Effector memory CD8-positive, alpha-beta T cell (primary cell): ENCODE results near the gene C20orf173.

ENCODE experiments used
- ATAC-seq: fragments of 150-1000 bp; cut with Tn5 transposase; replicated peaks from 2 replicates; pipeline ENCODE4 v1.10.0; 2021; ENCODE audit warnings: mild to moderate bottlenecking, moderate library complexity
- DNase-seq, 3 experiments: peaks; one replicate each; pipeline ENCODE4 v3.0.0; 2021
- H3K27ac Mint-ChIP-seq, 2 donors: one replicate each; pipeline ENCODE4 v1.8.0; 2022; ENCODE audit warnings: mild to moderate bottlenecking in 2 of 2, mixed read lengths in 2 of 2, moderate library complexity in 2 of 2
- H3K27me3 Mint-ChIP-seq, 2 donors: one replicate each; pipeline ENCODE4 v1.8.0; 2022; ENCODE audit warnings: mixed read lengths in 2 of 2
- H3K36me3 Mint-ChIP-seq: one replicate; pipeline ENCODE4 v1.8.0; 2022; ENCODE audit warnings: mild to moderate bottlenecking, moderate library complexity, mixed read lengths; ENCODE audit not compliant: insufficient read depth
- H3K4me1 Mint-ChIP-seq, 2 donors: one replicate each; pipeline ENCODE4 v1.8.0; 2022; ENCODE audit warnings: low read depth in 2 of 2, mixed read lengths in 2 of 2
- H3K4me3 Mint-ChIP-seq, 2 donors: one replicate each; pipeline ENCODE4 v1.8.0; 2022; ENCODE audit warnings: mild to moderate bottlenecking in 2 of 2, mixed read lengths in 2 of 2, moderate library complexity in 2 of 2
- H3K9me3 Mint-ChIP-seq, 2 donors: one replicate each; pipeline ENCODE4 v1.8.0; 2022; ENCODE audit warnings: mixed read lengths in 2 of 2

C20orf173 gene

GRCh38 chr20:35496481-35496880, 33.0 kb downstream of the C20orf173 start:
- ATAC-seq (no peak), DNase-seq (no peak)
- H3K4me3 Mint-ChIP-seq = no peak overlapping the region
- H3K27ac Mint-ChIP-seq = peak overlapping the region in 1 of 2 donors; percentile 75
- no peaks in the 10 kb centered on the region for H3K27me3 Mint-ChIP-seq
- no peaks in the 10 kb centered on the region for H3K9me3 Mint-ChIP-seq
- H3K4me1 Mint-ChIP-seq = peaks cover 28 to 39% of the 10 kb centered on the region in 2 donors
- peaks cover 78% of the 10 kb centered on the region for H3K36me3 Mint-ChIP-seq

- Mint-ChIP-seq H3K27me3 (no peaks in the 10 kb centered on the region), H3K27ac (peak overlapping the region; percentile 99), H3K4me3 (peak overlapping the region; percentile 99 to 100), H3K9me3 (no peaks in the 10 kb centered on the region), H3K36me3 (peaks cover 44% of the 10 kb centered on the region), H3K4me1 (peaks cover 51 to 61% of the 10 kb centered on the region in 2 donors)
- DNase-seq = no peak
- no peak for ATAC-seq
These were observed 37.1 kb downstream of the C20orf173 start for GRCh38 chr20:35492352-35492751.

GRCh38 chr20:35491823-35492222, 37.6 kb downstream of the C20orf173 start:
- Mint-ChIP-seq H3K4me1 (peaks cover 52 to 61% of the 10 kb centered on the region in 2 donors), H3K9me3 (no peaks in the 10 kb centered on the region), H3K27ac (peak overlapping the region; percentile 99), H3K27me3 (no peaks in the 10 kb centered on the region), H3K4me3 (peak overlapping the region; percentile 99 to 100), H3K36me3 (peaks cover 41% of the 10 kb centered on the region)
- ATAC-seq (no peak), DNase-seq (no peak)

GRCh38 chr20:35490736-35491181, 38.7 kb downstream of the C20orf173 start:
- peaks cover 35% of the 10 kb centered on the region for H3K36me3 Mint-ChIP-seq
- no peaks in the 10 kb centered on the region for H3K27me3 Mint-ChIP-seq
- ATAC-seq = peak; percentile 99
- H3K9me3 Mint-ChIP-seq = no peaks in the 10 kb centered on the region
- peaks cover 49 to 61% of the 10 kb centered on the region in 2 donors for H3K4me1 Mint-ChIP-seq
- DNase-seq = peak; percentile 50 to 58 (median 53)
- H3K4me3 Mint-ChIP-seq = peak overlapping the region; percentile 99 to 100
- H3K27ac Mint-ChIP-seq = peak overlapping the region; percentile 99

GRCh38 chr20:35489717-35490116, 39.7 kb downstream of the C20orf173 start:
- H3K4me1 Mint-ChIP-seq = peaks cover 43 to 55% of the 10 kb centered on the region in 2 donors
- no peaks in the 10 kb centered on the region for H3K27me3 Mint-ChIP-seq
- DNase-seq = peak in 2 of 3 experiments; percentile 17 to 25
- no peaks in the 10 kb centered on the region for H3K9me3 Mint-ChIP-seq
- peak overlapping the region; percentile 99 to 100 for H3K4me3 Mint-ChIP-seq
- ATAC-seq = peak; percentile 55
- peaks cover 31% of the 10 kb centered on the region for H3K36me3 Mint-ChIP-seq
- peak overlapping the region; percentile 99 for H3K27ac Mint-ChIP-seq

- ATAC-seq = no peak
- Mint-ChIP-seq H3K4me3 (peak overlapping the region in 1 of 2 donors; percentile 100), H3K27me3 (no peaks in the 10 kb centered on the region), H3K36me3 (peaks cover 25% of the 10 kb centered on the region), H3K9me3 (no peaks in the 10 kb centered on the region), H3K27ac (peak overlapping the region in 1 of 2 donors; percentile 99), H3K4me1 (peaks cover 40 to 48% of the 10 kb centered on the region in 2 donors)
- no peak for DNase-seq
These were observed 42.0 kb downstream of the C20orf173 start for GRCh38 chr20:35487479-35487878.

- H3K27me3 Mint-ChIP-seq = no peaks in the 10 kb centered on the region
- ATAC-seq (no peak), DNase-seq (no peak)
- H3K4me3 Mint-ChIP-seq = no peak overlapping the region
- H3K4me1 Mint-ChIP-seq = peaks cover 14 to 19% of the 10 kb centered on the region in 2 donors
- H3K36me3 Mint-ChIP-seq = peaks cover 39% of the 10 kb centered on the region
- H3K27ac Mint-ChIP-seq = peak overlapping the region; percentile 6 to 76
- no peaks in the 10 kb centered on the region for H3K9me3 Mint-ChIP-seq
These were observed 49.7 kb downstream of the C20orf173 start for GRCh38 chr20:35479798-35480197.

- no peaks in the 10 kb centered on the region for H3K27me3 Mint-ChIP-seq
- DNase-seq (no peak), ATAC-seq (no peak)
- H3K27ac Mint-ChIP-seq = peak overlapping the region; percentile 12 to 27
- H3K4me3 Mint-ChIP-seq = no peak overlapping the region
- H3K36me3 Mint-ChIP-seq = peaks cover 35% of the 10 kb centered on the region
- H3K9me3 Mint-ChIP-seq = no peaks in the 10 kb centered on the region
- H3K4me1 Mint-ChIP-seq = peaks cover 11 to 12% of the 10 kb centered on the region in 2 donors
These were observed 50.5 kb downstream of the C20orf173 start for GRCh38 chr20:35478804-35479472.
